ENCODE measurements around the gene SERPINB3.
"Not testable (repeated sequence)": the region's sequence is repeated elsewhere in the genome, so short reads cannot be mapped to it uniquely, and the experiment has no call there.

SERPINB3 gene

DNA sequence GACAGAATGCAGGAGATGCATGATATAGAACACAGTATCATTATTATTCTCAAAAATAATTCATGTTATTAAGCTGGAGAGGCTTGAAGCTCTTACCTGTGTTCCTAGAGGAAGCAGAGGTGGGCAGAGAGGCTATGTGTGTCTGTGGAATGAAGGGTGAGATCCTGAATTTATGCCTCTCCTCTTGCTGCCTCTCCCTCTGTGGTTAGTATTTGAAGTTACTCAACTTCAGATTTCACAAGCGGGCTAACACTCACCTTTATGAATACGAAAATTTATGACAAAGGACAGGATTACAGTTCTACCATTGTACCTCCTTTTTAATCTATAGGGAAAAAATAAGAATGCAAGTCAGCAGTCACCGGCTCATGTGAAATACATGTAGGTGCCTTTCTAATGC lies at the start of gene SERPINB3:
SERPINB3 (minus strand) TSS at position 144 of the 400 bp plus-strand sequence. CDS start 677 bp downstream, outside the sequence.
- DNase-seq = not testable (repeated sequence)

DNA sequence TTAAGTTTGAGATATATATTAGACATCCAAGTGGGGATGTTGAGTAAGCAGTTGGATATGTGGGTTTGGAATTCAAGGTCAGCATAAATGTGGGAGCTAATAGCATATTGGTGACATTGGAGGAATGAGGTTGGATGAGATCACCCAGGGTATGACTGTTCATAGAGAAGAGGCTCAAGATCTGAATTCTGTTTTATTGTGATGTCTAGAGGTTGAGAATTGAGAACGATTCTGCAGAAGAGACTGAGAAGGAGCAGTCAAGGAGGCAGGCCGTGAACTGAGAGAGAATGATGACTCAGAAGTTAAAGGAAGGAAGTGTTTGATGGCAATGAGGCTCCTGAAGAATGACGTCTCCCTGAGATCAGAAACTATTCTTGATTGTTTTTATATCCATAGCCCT lies 47.0 kb upstream of the SERPINB3 start:
- DNase-seq = no peak

DNA sequence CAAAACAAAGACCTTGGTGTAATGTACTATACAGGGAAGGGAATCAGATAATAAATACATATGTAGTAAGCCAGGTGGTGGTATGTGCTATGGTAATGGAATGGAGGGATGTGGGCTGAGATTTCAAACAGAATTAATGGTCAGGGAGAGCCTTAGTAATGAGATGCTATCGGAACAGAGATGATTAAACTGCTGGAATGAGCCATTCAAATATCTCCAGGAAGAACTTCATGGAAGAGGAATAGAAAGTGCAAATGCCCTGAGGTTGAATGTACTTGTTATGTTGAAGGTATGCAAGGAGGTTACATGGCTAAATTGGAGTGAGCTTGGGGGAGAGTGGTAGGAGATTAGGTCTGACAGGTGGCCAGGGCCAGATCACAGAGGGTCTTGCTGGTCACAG lies 46.1 kb upstream of the SERPINB3 start:
- DNase-seq = no peak

DNA sequence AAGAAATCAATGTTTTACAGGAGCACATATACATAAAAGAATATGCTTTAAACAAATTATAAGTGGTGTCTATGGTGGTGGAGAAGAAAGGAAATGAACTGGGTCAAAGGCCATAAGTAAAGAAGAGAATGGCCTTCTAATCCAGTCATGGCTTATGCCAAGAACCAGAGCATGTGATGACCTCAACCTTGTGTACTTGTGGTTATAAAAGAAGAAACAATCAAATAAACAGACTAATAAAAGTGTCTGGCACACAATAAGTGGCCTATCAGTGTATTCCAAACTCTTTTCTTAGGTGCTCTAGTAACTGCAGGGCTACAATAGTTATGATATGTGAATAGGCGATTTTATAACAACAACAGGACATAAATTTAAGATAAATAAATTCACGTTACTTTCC lies 43.7 kb upstream of the SERPINB3 start:
- no peak for DNase-seq

DNA sequence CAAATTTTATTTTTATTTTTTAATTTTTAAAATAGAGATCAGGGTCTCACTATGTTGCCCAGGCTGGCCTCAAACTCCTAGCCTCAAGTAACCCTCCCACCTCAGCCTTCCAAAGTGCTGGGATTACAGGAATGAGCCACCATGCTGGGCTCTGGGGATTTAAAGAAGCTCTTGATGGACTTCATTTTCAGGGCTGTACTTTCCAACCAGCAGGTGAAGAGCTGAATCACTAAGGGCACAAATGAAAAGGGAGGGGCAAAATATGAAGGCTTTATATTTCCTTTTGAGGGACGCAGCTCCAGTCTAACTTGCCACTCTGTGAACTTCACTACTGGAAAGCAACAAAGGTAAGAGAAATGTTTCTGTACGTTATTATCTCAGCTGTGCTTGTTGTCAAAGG lies 41.0 kb upstream of the SERPINB3 start, which contains the start of gene SERPINB11:
SERPINB11 (plus strand) TSS at position 301 of the 400 bp plus-strand sequence. CDS start 7,234 bp downstream, outside the sequence.
- no peak for DNase-seq

DNA sequence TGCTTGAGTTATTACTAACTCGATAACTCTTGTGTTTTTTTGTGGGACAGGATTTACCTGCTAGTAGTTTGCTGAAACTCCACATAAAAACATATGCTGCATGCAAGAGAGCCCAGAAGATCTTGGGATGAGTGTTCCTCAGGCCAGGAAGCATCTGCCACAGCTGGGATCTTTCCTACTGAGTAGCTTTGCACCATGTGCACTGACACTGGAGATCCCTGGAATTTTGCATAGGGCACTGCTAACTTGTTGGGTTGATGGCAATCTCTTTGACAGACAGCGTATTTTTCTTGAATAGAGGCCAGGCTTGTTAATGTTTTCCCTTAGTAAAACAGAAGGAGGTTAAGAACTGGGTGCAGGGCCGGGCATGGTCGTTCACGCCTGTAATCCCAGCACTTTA lies 40.3 kb upstream of the SERPINB3 start:
- DNase-seq = no peak

DNA sequence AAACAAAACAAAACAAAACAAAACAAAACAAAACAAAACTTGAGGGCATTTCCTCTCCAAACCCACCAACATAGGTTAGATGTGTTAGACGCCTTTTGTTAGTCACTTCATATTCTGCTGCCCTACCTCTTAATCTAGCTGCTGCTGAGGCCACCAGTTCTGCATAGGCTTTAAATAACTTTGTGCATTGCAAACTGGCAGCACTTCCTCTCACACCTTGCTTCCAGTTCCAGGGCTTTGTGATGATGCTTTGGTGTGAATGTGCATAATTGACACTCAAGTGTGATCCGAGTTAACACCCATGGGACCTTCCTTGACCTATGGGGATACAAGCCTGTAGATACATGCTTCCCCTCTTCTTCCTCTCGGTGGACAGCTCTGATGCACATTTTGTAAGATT lies 38.8 kb upstream of the SERPINB3 start:
- DNase-seq = no peak

DNA sequence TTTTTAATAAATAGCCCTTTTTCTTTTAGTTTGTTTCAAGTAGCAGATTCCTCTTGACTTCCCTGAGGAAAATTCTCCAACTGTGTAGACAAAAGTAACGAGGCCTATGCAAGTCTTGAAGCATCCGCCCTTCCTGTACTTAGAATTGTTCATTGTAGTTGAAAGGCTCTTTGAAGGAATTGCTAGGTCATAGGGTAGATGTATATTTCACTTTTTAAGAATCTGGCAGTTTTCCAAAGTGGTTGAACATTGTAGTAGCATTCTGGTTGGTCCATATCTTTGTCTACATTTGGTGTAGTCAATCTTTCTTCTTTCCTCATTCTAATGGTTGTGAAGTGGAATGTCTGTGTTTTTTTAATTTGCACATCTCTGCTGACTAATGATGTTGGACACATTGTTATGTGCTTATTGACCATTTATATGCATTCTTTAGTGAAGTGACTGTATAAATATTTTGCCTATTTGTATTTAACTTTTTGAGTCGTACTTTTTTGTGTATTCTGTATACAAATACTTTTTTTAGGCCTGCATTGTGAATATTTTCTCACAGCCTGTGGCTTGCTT lies 35.5 kb upstream of the SERPINB3 start:
- no peak for DNase-seq

DNA sequence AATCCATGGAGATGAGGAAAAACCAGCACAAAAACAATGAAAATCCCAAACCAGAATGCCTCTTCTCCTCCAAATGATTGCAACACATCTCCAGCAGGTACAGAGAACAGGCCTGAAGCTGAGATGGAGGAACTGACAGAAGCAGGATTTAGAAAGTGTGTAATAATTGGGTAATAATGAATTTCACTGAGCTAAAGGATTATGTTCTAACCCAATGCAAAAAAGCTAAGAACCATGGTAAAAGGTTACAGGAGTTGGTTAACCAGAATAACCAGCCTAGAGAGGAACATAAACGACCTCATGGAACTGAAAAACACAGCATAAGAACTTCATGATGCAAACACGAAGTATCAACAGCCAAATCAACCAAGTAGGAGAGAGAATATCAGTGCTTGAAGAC lies 27.4 kb upstream of the SERPINB3 start:
- no peak for DNase-seq

DNA sequence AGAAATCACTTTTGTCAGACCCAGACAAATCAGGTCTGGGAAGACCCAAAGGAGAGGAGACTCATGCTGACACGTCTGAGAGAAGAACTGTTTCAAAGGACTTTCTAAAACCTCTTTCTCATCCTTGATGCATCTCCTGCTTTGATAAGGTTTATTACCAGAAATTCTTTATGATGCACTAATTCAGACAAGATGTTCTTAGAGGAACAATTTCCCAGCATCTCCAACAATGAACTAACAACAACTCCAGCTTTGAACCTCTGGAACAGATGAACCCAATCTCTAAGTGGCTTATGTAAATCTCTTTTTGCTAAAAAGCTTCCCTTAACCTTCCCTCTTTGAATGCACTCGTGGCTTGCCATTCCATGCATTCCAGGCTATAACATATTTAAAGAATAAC lies 25.2 kb upstream of the SERPINB3 start:
- no peak for DNase-seq

DNA sequence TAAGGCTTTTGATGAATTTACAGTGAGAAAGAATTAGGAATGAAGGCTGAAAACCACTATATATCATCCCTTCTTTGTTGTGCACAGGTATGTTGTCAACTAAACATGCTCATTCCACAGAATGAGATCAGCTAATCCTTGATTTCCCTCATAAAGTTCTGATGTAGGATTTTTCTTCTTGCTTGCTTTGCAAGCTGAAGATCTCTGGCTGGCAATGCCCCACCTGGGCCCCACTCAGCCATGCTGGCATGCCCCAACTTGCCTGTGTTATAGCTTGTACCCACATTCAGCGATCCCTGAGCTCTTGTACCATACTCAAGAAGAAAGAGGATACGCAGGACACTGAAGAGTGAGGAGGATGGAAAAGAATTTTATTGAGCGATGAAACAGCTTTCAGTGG lies 23.0 kb upstream of the SERPINB3 start:
- no peak for DNase-seq

DNA sequence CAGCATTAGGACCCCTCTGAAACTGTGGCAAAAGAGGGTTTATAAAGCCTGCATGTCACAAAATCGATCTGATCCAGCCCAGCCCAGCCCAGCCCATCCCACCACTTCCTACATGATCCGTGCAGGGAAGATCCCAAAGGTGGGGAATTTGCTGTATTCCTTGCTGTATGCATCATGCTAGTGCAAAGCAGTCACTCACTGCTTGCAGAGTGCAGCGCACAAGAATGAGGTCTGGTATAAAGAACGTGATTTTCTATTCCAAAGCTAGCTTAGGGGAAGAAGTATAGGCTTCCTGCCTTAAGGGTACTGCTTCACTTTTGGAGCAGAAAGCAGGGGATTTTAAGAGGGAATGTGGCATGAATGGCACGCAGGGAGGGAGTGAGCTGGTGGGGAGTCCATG lies 22.2 kb upstream of the SERPINB3 start:
- DNase-seq = no peak

DNA sequence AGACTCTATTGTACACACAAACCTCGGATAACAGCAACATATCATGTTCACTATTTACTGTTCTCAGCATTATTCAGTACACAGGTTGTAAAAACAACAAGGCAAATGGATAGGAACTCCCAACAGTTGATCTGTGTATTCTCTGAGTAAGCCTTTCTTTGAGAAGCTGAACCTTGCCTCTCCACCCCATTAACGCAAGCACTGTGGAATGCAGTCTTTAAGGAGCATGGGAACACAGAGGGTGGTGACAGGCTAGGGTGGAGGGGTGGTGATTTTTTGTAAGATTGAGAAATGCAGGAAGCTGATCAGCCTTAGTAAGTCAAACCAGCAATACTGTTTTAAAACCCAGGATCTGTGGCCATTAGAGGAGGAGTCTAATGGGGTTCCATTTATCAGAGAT lies 21.5 kb upstream of the SERPINB3 start:
- no peak for DNase-seq

DNA sequence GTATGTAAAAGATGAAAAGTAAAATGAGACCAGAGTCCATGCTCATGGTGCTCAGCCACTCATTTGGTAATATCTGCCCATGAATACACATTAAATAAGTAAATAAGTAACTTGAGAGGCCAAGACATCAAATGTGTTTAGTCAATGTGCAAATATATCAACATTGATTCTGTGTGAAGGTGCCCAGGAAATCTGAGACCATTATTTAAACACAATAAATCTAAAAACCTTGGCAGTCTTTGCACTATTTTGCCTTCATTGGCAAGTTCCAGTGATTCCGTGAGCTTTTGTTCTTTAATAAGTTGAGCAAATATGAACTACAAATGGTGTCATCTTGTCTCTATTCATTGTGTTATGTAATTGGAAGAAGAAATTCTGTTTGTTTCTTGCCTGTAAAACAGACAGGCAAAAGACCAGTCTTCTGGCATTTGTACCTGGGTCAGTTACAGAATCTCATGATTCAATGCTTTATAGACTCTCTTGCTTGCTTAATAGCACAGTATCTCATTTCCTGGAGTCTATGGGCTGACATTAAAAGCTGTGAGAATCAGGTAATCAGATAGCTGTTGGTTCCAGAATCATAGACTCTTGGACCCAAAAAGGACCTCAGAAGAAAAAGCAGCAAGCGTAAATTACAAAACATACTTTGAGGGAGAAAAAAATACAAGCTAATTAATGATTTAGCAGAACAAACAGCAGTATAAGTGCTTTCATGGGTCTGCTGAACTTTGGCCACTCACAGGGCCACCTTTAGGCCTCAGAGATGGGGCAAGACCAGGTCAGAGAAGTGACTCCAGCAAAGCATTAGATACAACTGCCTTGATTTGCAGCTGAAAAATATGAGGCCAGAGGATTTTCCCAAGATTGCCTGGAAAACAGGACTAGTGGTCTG lies 20.0 kb upstream of the SERPINB3 start:
- DNase-seq = no peak

DNA sequence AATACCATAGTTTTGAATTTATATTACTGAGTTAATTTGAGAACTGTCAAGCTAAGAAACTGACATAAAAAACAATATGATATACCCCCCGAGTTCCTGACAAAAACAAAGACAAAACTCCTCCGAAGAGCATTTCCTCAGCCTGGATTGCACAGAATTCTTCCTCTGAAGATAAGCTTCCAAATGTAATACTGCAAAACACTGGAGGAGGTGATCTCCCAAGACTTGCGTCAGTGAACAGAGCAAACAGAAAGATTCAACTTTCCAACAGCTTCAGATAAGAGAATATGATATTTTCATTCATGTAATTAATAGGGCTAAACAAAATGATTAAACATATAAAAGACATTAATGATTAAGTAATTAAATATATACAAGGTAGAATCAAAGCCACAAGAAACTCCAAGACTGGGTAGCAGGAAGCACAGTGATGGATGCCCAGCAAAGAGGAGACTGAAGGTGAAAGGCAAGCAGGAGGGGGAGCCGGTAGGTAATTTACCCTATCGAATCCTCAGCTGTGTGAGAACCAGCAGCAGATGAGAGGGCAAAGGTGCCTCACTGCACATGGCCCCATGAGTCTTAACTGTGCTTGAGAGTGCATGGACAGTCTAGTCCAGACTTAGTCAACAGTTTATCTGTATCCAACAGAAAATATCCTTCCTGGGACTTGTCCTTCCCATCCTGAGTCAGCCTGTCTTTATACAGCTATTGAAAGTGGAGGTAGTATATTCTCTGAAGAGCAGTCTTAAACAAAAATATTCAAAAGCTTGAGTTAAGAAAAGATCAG lies 18.3 kb upstream of the SERPINB3 start:
- DNase-seq = no peak

DNA sequence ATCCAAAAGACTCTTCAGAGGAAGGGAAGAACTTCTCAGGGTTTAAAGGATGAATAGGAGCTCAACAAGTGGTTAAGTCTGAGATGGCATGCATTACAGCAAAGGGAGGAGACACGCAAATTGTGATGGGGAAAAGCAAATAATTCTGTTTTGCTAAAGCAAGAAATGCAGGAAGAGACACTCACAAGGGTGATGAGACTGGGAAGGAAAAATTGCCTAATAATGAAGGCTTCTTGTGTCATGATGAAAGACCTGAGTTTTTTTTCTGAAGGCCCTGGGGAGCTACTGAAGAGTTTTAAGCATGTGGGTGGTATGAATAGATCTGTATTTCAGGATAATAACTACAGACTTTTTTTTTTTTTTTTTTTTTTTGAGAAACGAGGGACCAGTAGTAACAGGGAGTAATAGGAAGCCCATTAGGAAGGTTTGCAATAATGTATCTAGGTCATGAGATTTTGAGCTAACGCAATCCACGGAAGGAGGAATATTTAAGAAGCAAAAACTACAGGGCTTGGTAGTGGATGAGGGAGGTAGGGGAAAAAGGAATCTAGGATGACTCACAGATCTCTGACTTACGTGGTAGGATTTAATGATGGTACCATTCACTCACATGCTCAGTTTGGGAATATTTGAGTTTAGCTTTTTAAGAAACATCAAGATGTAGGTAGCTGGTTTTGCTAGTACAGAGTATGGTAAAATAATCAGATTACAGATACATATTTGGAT lies 16.0 kb upstream of the SERPINB3 start:
- no peak for DNase-seq

DNA sequence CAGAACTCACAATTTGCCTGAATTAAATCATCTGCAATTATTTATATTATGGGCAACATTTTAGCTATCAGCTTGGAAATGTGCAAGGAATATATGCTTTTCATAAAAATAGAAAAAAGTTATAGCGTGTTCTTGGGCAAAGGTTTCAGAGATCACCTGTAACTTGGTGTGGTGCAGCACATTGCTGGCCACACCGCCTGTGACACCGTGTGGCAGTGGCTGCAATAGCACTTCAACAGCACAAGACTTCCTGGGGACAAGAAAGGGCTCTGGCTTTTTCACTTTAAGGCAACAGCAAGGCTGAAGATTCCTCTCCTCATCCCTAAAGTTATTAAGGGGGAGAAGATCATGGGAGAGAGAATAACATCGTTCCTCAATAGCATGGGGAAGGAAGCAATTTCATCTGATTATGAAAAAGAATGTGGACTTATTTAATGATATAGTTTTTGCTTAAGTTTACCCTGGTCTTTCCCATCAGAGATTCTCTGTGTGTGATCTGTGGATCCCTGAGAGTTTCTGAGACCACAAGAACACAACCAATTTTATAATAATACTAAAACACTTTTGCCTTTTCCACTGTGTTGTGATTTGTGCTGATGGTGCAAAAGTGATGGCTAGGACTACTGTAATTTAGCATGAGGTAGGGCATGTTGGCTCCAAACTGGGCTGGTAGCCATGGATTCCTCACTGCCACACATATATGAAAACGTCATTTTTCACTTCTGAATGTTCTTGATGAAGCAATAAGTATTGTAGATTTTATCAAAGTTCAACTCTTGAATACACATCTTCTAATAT lies 15.0 kb upstream of the SERPINB3 start:
- DNase-seq = no peak

DNA sequence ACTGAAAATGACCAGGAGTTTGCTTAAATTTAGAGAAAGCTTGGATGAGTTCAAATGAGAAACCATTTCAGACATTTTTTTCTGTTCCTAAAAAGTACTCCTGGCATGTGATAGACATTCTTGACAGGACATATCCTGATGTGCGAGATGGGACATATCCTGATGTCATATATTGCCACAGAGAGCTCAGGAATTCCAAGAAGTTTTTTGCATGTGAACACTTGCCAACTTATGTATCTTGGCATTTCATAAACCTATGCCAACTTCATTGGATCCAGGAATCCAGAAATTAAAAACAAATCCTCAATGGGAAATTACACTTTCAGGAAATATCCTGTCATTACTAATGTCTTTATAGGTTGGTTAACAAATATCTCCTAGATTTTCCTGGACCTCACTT lies 2.9 kb upstream of the SERPINB3 start:
- no peak for DNase-seq

DNA sequence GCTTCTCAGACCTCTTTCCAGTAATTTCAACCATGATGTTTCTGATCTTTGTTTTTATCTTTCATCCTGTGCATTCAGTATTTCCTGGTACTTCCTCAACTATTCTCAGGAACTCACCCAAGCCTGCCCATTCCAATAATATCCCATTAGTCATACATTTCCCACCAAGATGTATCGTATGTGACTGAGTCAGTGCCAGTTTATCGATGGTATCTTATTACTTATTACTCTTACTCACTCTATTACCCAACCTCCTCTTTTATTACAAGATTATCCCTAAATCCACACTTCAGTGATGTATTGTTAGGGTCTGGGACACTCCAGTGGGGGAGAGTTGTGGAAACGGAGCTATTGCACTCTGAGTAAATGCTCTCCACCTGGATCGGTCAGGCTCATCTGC lies 2.8 kb downstream of the SERPINB3 start:
- DNase-seq = not testable (repeated sequence)

DNA sequence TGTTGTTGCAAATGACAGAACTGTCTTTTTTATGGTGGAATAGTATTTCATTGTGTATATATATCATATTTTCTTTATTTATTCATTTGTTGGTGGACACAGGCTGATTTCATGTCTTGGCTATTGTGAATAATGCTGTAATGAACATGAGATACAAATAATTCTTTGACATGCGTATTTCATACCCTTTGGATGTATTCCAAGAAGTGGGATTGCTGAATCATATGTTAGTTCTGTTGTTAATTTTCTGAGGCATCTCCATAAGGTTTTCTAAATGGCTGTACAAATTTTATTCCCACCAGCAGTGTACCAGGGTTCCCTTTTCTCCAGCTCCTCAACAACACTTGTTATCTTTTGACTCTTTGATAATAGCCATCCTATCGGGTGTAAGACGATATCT lies 11.4 kb downstream of the SERPINB3 start:
- not testable (repeated sequence) for DNase-seq

DNA sequence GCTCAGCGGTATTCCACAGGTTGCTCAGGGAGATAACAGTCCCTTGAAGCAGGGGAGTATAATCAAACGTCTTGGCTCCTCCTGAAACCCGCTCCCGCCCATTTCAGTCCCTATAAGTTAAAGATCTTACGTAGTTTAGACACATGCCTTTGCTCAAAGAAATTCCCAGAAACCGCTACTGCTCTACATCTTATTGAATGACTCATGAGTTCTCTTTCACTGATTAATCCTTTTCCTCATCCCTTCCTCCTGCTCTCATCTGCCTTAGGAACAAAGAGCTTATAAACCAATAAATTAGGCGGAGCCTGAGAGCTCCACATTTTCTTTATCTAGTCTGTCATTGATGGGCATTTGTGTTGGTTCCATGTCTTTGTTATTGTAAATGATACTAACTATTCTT lies 13.5 kb downstream of the SERPINB3 start:
- no peak for DNase-seq

DNA sequence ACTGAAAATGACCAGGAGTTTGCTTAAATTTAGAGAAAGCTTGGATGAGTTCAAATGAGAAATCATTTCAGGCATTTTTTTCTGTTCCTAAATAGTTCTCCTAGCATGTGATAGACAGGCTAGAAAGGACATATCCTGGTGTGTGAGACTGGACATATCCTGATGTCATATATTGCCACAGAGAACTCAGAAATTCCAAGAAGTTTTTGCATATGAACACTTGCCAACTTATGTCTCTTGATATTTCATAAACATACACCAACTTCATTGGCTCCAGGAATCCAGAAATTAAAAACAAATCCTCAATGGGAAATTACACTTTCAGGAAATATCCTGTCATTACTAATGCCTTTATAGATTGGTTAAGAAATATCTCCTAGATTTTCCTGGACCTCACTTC lies 14.8 kb downstream of the SERPINB3 start:
- DNase-seq = no peak
